ENCODE measurements around the gene CLSTN2.

Gene CLSTN2

GRCh38 chr3:139941580-139941979, 6.6 kb downstream of the CLSTN2 start:
- H3K9me3 ChIP-seq (ENCODE audit: control insufficient read depth, insufficient read depth, low read length): no peaks in the 10 kb centered on the region
- DNase-seq (ENCODE audit: low read depth, low spot score): no peak
- H3K36me3 ChIP-seq (ENCODE audit: control insufficient read depth, insufficient read depth, low read length): no peaks in the 10 kb centered on the region
- H3K4me3 ChIP-seq (ENCODE audit: low read length): no peak overlapping the region
- peaks cover 3% of the 10 kb centered on the region; the same call in 1 of the 2 replicates for H3K27me3 ChIP-seq (ENCODE audit: control insufficient read depth, insufficient read depth, low read length)
- H3K27ac ChIP-seq (ENCODE audit: low read length): no peak overlapping the region
- no peaks in the 10 kb centered on the region for H3K4me1 ChIP-seq (ENCODE audit: control insufficient read depth, insufficient read depth, low read length)
- no CpG with 5 or more reads among the region's 4 CpGs for WGBS (ENCODE audit: insufficient coverage, insufficient read length)

DNA sequence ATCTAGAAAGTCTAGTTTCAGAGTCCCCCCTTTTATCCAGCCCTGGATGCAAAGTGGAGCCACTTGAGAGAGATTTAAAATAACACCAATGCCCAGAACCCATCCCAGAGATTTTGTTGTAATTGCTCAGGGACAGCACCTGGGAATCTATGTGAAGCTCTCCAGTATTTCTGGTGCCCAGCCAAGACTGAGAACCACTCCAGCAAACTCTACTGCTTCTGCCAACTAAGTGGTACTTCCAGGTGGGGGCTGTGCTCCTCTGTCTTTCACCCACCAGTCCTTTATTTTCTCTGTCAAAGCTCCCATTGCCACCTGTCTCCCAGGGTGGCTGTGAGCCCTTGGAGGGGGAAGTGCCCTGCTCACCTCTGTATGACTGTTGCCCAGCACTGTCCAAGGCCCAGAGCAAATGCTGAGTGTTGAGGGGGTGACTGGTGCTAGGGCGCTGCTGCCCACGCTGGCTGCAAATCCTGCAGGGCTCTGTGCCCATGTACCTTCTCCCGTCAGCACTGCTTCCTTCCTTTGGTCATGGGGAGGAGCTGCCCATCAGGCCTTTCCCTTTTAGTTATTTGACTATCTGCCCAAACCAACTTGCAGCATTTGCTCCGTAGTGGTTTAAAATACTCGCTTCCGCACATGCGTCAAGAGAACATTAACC, 9.4 kb downstream of the CLSTN2 start:
- DNase-seq (ENCODE audit: low read depth, low spot score): no peak
- Histone ChIP-seq H3K27ac (ENCODE audit: low read length) (no peak overlapping the region), H3K4me1 (ENCODE audit: control insufficient read depth, insufficient read depth, low read length) (no peaks in the 10 kb centered on the region), H3K27me3 (ENCODE audit: control insufficient read depth, insufficient read depth, low read length) (no peaks in the 10 kb centered on the region), H3K36me3 (ENCODE audit: control insufficient read depth, insufficient read depth, low read length) (no peaks in the 10 kb centered on the region), H3K9me3 (ENCODE audit: control insufficient read depth, insufficient read depth, low read length) (no peaks in the 10 kb centered on the region), H3K4me3 (ENCODE audit: low read length) (no peak overlapping the region)
- WGBS (ENCODE audit: insufficient coverage, insufficient read length): no CpG with 5 or more reads among the region's 7 CpGs

- H3K9me3 ChIP-seq (ENCODE audit: control insufficient read depth, insufficient read depth, low read length): no peaks in the 10 kb centered on the region
- H3K4me3 ChIP-seq (ENCODE audit: low read length): no peak overlapping the region
- WGBS (ENCODE audit: insufficient coverage, insufficient read length): no CpG with 5 or more reads among the region's 4 CpGs
- no peak for DNase-seq (ENCODE audit: low read depth, low spot score)
- no peaks in the 10 kb centered on the region for H3K4me1 ChIP-seq (ENCODE audit: control insufficient read depth, insufficient read depth, low read length)
- H3K27me3 ChIP-seq (ENCODE audit: control insufficient read depth, insufficient read depth, low read length): no peaks in the 10 kb centered on the region
- no peaks in the 10 kb centered on the region for H3K36me3 ChIP-seq (ENCODE audit: control insufficient read depth, insufficient read depth, low read length)
- no peak overlapping the region for H3K27ac ChIP-seq (ENCODE audit: low read length)
Measured at GRCh38 chr3:139945386-139945785, 10.4 kb downstream of the CLSTN2 start.

- Histone ChIP-seq H3K9me3 (ENCODE audit: control insufficient read depth, insufficient read depth, low read length) (no peaks in the 10 kb centered on the region), H3K36me3 (ENCODE audit: control insufficient read depth, insufficient read depth, low read length) (no peaks in the 10 kb centered on the region), H3K4me3 (ENCODE audit: low read length) (no peak overlapping the region), H3K4me1 (ENCODE audit: control insufficient read depth, insufficient read depth, low read length) (no peaks in the 10 kb centered on the region), H3K27ac (ENCODE audit: low read length) (no peak overlapping the region), H3K27me3 (ENCODE audit: control insufficient read depth, insufficient read depth, low read length) (no peaks in the 10 kb centered on the region)
- DNase-seq (ENCODE audit: low read depth, low spot score): no peak
Measured at GRCh38 chr3:139945942-139946341, 11.0 kb downstream of the CLSTN2 start.

DNA sequence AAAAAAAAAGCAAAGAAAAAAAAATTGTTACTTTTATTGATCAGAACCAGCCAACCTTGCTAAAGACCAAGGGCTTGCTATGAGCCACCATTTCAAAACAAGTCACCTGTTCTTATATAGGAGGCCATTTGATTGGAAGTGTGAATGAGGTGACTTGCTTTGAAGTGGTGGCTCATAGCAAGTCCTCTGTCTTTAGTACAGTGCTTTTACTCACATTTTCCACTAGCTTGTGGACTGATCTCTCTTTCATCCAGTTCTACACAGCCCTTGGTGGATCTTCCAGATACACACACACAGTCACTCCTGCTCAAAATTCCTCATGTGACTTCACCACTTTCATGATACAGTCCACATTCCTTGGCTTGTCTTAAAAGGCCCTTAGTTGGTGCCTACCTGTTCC, 13.5 kb downstream of the CLSTN2 start:
- H3K9me3 ChIP-seq (ENCODE audit: control insufficient read depth, insufficient read depth, low read length): no peaks in the 10 kb centered on the region
- H3K27me3 ChIP-seq (ENCODE audit: control insufficient read depth, insufficient read depth, low read length): no peaks in the 10 kb centered on the region
- DNase-seq (ENCODE audit: low read depth, low spot score): no peak
- no peak overlapping the region for H3K4me3 ChIP-seq (ENCODE audit: low read length)
- H3K4me1 ChIP-seq (ENCODE audit: control insufficient read depth, insufficient read depth, low read length): no peaks in the 10 kb centered on the region
- H3K36me3 ChIP-seq (ENCODE audit: control insufficient read depth, insufficient read depth, low read length): no peaks in the 10 kb centered on the region
- no peak overlapping the region for H3K27ac ChIP-seq (ENCODE audit: low read length)

- Histone ChIP-seq H3K9me3 (ENCODE audit: control insufficient read depth, insufficient read depth, low read length) (no peaks in the 10 kb centered on the region), H3K36me3 (ENCODE audit: control insufficient read depth, insufficient read depth, low read length) (no peaks in the 10 kb centered on the region), H3K4me1 (ENCODE audit: control insufficient read depth, insufficient read depth, low read length) (no peaks in the 10 kb centered on the region), H3K27ac (ENCODE audit: low read length) (no peak overlapping the region), H3K4me3 (ENCODE audit: low read length) (no peak overlapping the region), H3K27me3 (ENCODE audit: control insufficient read depth, insufficient read depth, low read length) (no peaks in the 10 kb centered on the region)
- WGBS (ENCODE audit: insufficient coverage, insufficient read length): no CpG with 5 or more reads among the region's 6 CpGs
- DNase-seq (ENCODE audit: low read depth, low spot score): no peak
Measured at GRCh38 chr3:139948898-139949297, 13.9 kb downstream of the CLSTN2 start.

DNA sequence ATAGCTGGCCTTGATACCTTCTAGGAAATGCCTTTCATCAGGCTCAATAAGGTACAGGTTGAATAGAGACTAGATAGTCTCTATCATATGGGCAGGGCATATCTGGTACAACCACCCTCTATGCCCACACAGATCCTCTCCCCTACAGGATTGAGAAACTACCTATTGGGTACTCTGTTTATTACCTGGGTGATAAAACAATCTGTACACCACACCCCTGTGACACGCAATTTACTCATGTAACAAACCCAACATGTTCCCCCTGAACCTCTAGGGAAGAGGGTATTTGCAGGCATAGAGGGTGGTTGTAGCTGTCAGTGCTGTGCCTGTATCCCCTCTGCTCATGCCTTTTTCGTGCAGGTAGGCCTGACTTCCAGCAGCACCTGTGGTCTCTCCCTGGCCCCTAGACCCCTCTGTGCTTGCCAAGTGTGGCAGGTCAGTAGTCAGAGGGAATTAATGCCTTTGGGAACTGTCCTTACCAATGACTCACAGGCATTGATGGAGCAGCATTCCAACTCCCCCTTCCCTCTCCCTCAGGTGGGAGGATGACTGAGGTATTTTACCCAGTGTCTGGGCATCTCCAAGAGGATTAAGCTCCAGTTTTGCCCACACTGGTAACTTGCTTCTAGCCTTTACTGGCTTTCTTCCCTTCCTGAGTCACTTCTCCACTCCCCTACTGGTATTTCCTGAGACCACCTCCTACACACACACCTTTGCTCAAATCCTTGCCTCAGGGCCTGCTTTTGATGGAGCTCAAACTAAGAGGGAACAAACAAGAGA, 18.3 kb downstream of the CLSTN2 start:
- H3K36me3 ChIP-seq (ENCODE audit: control insufficient read depth, insufficient read depth, low read length): no peaks in the 10 kb centered on the region
- H3K9me3 ChIP-seq (ENCODE audit: control insufficient read depth, insufficient read depth, low read length): no peaks in the 10 kb centered on the region
- no CpG with 5 or more reads among the region's 2 CpGs for WGBS (ENCODE audit: insufficient coverage, insufficient read length)
- H3K4me1 ChIP-seq (ENCODE audit: control insufficient read depth, insufficient read depth, low read length): no peaks in the 10 kb centered on the region
- no peak overlapping the region for H3K4me3 ChIP-seq (ENCODE audit: low read length)
- H3K27ac ChIP-seq (ENCODE audit: low read length): no peak overlapping the region
- no peak for DNase-seq (ENCODE audit: low read depth, low spot score)
- H3K27me3 ChIP-seq (ENCODE audit: control insufficient read depth, insufficient read depth, low read length): no peaks in the 10 kb centered on the region

- no peaks in the 10 kb centered on the region for H3K27me3 ChIP-seq (ENCODE audit: control insufficient read depth, insufficient read depth, low read length)
- no peaks in the 10 kb centered on the region for H3K4me1 ChIP-seq (ENCODE audit: control insufficient read depth, insufficient read depth, low read length)
- no CpG with 5 or more reads among the region's 3 CpGs for WGBS (ENCODE audit: insufficient coverage, insufficient read length)
- H3K36me3 ChIP-seq (ENCODE audit: control insufficient read depth, insufficient read depth, low read length): no peaks in the 10 kb centered on the region
- no peak overlapping the region for H3K27ac ChIP-seq (ENCODE audit: low read length)
- H3K4me3 ChIP-seq (ENCODE audit: low read length): no peak overlapping the region
- DNase-seq (ENCODE audit: low read depth, low spot score): no peak
- no peaks in the 10 kb centered on the region for H3K9me3 ChIP-seq (ENCODE audit: control insufficient read depth, insufficient read depth, low read length)
Measured at GRCh38 chr3:139954146-139954860, 19.3 kb downstream of the CLSTN2 start.

GRCh38 chr3:139957844-139958243, 22.9 kb downstream of the CLSTN2 start:
- Histone ChIP-seq H3K4me3 (ENCODE audit: low read length) (no peak overlapping the region), H3K27me3 (ENCODE audit: control insufficient read depth, insufficient read depth, low read length) (no peaks in the 10 kb centered on the region), H3K4me1 (ENCODE audit: control insufficient read depth, insufficient read depth, low read length) (no peaks in the 10 kb centered on the region), H3K9me3 (ENCODE audit: control insufficient read depth, insufficient read depth, low read length) (no peaks in the 10 kb centered on the region), H3K36me3 (ENCODE audit: control insufficient read depth, insufficient read depth, low read length) (no peaks in the 10 kb centered on the region), H3K27ac (ENCODE audit: low read length) (no peak overlapping the region)
- WGBS (ENCODE audit: insufficient coverage, insufficient read length): no CpG with 5 or more reads among the region's 4 CpGs
- DNase-seq (ENCODE audit: low read depth, low spot score): no peak

DNA sequence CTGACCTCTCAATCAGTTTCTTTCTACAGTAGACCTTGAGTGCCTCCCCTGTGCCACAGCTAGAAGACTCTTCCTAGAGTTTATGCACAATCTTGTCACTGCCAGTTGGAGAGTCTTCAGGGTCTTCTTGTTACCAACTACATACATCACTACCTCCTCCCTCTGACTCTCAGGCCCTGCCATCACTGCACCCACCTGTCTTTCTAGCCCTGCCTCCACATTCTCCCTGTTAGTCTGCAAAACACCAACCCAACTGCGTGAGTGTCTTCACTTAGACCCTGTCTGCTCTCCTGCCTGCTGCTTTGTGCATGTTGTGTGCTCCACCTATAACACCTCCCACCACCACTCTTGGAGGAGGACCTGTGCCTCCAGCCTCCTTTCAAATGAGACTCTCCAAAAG, 34.4 kb downstream of the CLSTN2 start:
- no peak overlapping the region for H3K4me3 ChIP-seq (ENCODE audit: low read length)
- H3K36me3 ChIP-seq (ENCODE audit: control insufficient read depth, insufficient read depth, low read length): no peaks in the 10 kb centered on the region
- H3K27me3 ChIP-seq (ENCODE audit: control insufficient read depth, insufficient read depth, low read length): no peaks in the 10 kb centered on the region
- no CpG with 5 or more reads among the region's 1 CpG for WGBS (ENCODE audit: insufficient coverage, insufficient read length)
- DNase-seq (ENCODE audit: low read depth, low spot score): no peak
- H3K27ac ChIP-seq (ENCODE audit: low read length): no peak overlapping the region
- no peaks in the 10 kb centered on the region for H3K9me3 ChIP-seq (ENCODE audit: control insufficient read depth, insufficient read depth, low read length)
- H3K4me1 ChIP-seq (ENCODE audit: control insufficient read depth, insufficient read depth, low read length): no peaks in the 10 kb centered on the region

Data from iPS DF 6.9 (cell line).